ENCODE measurements around the gene DENND11.

The DENND11 gene

DNA sequence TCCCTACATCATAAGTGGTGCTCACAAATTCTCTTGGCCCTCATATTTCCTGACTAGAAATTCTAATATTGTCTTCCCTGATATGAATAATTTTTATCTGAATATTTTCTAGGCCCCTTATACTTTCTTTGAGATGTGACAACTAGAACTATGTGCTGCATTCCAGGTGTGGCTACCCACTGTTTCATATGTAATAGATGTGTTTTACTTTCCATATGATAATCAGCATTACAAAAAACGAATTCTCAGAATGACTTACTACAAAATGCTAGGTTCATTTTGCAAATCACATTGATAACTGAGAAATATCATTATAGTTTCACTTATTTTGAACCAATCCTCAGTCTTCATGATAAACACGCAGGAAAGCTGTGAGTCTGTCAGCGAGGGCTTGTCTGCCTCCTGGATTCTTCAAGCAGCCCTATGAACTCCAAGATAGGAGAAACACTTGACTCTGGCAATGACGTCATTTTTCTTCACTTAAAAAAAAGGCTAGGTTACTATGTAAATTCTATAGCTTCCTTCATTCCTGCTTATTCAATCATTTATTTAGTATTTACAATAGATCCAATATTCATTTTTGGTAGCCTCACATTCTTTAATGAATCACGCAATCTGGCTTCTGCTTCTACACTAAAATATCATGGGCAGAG, 10.8 kb upstream of the DENND11 start:
- H3K79me2 ChIP-seq (ENCODE audit: insufficient read depth, low read length) = no peaks in the 10 kb centered on the region
- H3F3A ChIP-seq (ENCODE audit: insufficient read depth) = no peaks in the 10 kb centered on the region
- no peak for TF ChIP-seq EZH2phosphoT487 (conservative IDR thresholded peaks at IDR 0.05; ENCODE audit: low read length)
- TF ChIP-seq, protein P1, sequence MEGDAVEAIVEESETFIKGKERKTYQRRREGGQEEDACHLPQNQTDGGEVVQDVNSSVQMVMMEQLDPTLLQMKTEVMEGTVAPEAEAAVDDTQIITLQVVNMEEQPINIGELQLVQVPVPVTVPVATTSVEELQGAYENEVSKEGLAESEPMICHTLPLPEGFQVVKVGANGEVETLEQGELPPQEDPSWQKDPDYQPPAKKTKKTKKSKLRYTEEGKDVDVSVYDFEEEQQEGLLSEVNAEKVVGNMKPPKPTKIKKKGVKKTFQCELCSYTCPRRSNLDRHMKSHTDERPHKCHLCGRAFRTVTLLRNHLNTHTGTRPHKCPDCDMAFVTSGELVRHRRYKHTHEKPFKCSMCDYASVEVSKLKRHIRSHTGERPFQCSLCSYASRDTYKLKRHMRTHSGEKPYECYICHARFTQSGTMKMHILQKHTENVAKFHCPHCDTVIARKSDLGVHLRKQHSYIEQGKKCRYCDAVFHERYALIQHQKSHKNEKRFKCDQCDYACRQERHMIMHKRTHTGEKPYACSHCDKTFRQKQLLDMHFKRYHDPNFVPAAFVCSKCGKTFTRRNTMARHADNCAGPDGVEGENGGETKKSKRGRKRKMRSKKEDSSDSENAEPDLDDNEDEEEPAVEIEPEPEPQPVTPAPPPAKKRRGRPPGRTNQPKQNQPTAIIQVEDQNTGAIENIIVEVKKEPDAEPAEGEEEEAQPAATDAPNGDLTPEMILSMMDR (IDR thresholded peaks at IDR 0.05; ENCODE audit: insufficient read depth, low read length, poor library complexity, severe bottlenecking) = no peak
- H3K4me3 ChIP-seq (ENCODE audit: insufficient read depth, low read length, poor library complexity, severe bottlenecking) = no peak overlapping the region
- H3K27ac ChIP-seq (ENCODE audit: low read depth, low read length) = no peak overlapping the region
- no peak overlapping the region for H3K9ac ChIP-seq (ENCODE audit: low read length)
- no peaks in the 10 kb centered on the region for H3K36me3 ChIP-seq (ENCODE audit: low read length)
- H2AFZ ChIP-seq (ENCODE audit: low read depth, low read length, severe bottlenecking) = no peak overlapping the region
- H3K27me3 ChIP-seq (ENCODE audit: low read length) = no peaks in the 10 kb centered on the region
- H3K4me2 ChIP-seq (ENCODE audit: low read depth, low read length, poor library complexity, severe bottlenecking) = no peak overlapping the region
- H4K20me1 ChIP-seq (ENCODE audit: low read depth, low read length) = no peaks in the 10 kb centered on the region
- H3K9me3 ChIP-seq (ENCODE audit: insufficient read depth, low read length) = no peaks in the 10 kb centered on the region
- no peaks in the 10 kb centered on the region for H3K9me2 ChIP-seq (replicated peaks; ENCODE audit: insufficient read depth, low read length)

DNA sequence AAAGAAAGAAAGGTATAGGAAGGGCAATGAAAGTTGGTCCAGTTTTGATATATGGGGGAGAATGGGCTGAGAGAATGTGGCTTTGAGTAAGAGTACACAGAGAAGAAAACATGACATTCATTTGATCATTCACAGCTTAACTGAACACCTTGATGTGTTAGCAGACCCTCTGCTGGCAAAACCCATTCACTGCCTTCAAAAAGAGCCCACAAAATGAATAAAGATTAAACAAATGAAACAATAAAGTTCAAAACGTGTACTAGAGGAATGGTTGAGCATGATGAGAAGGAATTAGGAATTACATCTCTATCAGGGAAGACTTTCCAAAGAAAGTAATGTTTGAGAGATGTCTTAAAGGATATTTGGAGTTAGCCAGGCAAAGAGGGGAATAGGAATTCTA, 8.3 kb upstream of the DENND11 start:
- H3K4me3 ChIP-seq (ENCODE audit: insufficient read depth, low read length, poor library complexity, severe bottlenecking) = no peak overlapping the region
- H3K4me2 ChIP-seq (ENCODE audit: low read depth, low read length, poor library complexity, severe bottlenecking) = no peak overlapping the region
- H3K79me2 ChIP-seq (ENCODE audit: insufficient read depth, low read length) = no peaks in the 10 kb centered on the region
- TF ChIP-seq EZH2phosphoT487 (conservative IDR thresholded peaks at IDR 0.05; ENCODE audit: low read length) = no peak
- TF ChIP-seq, protein P1 (IDR thresholded peaks at IDR 0.05; ENCODE audit: insufficient read depth, low read length, poor library complexity, severe bottlenecking) = no peak
- no peaks in the 10 kb centered on the region for H3K9me3 ChIP-seq (ENCODE audit: insufficient read depth, low read length)
- H3K9ac ChIP-seq (ENCODE audit: low read length) = no peak overlapping the region
- no peaks in the 10 kb centered on the region for H3K9me2 ChIP-seq (replicated peaks; ENCODE audit: insufficient read depth, low read length)
- no peaks in the 10 kb centered on the region for H4K20me1 ChIP-seq (ENCODE audit: low read depth, low read length)
- no peak overlapping the region for H3K27ac ChIP-seq (ENCODE audit: low read depth, low read length)
- H2AFZ ChIP-seq (ENCODE audit: low read depth, low read length, severe bottlenecking) = no peak overlapping the region
- no peaks in the 10 kb centered on the region for H3F3A ChIP-seq (ENCODE audit: insufficient read depth)
- H3K27me3 ChIP-seq (ENCODE audit: low read length) = no peaks in the 10 kb centered on the region
- H3K36me3 ChIP-seq (ENCODE audit: low read length) = no peaks in the 10 kb centered on the region

DNA sequence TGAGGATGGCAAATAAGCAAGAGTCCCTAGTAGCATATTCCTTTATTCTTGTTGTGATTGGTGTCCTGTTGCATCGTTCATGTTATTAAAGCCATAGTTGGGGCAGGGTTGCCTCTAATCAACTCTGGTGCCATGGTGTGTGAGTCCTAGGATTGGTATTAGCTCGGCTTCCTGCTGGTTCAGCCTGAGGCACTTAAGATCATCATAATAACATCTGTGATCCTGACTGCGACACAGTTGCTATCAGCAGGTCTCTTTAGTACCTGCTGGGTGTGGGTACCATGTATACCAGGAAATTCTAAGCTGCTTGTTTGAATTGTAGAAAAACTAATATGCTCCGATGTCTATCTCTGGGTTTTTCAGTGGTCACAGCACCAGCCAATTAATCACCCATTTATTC, 7.8 kb upstream of the DENND11 start:
- Histone ChIP-seq H2AFZ (ENCODE audit: low read depth, low read length, severe bottlenecking) (no peak overlapping the region), H3K27ac (ENCODE audit: low read depth, low read length) (no peak overlapping the region), H3K9me2 (replicated peaks; ENCODE audit: insufficient read depth, low read length) (no peaks in the 10 kb centered on the region), H3F3A (ENCODE audit: insufficient read depth) (no peaks in the 10 kb centered on the region), H4K20me1 (ENCODE audit: low read depth, low read length) (no peaks in the 10 kb centered on the region), H3K9ac (ENCODE audit: low read length) (no peak overlapping the region), H3K79me2 (ENCODE audit: insufficient read depth, low read length) (no peaks in the 10 kb centered on the region), H3K9me3 (ENCODE audit: insufficient read depth, low read length) (no peaks in the 10 kb centered on the region), H3K27me3 (ENCODE audit: low read length) (no peaks in the 10 kb centered on the region), H3K4me3 (ENCODE audit: insufficient read depth, low read length, poor library complexity, severe bottlenecking) (no peak overlapping the region), H3K36me3 (ENCODE audit: low read length) (no peaks in the 10 kb centered on the region), H3K4me2 (ENCODE audit: low read depth, low read length, poor library complexity, severe bottlenecking) (no peak overlapping the region)
- no peak for TF ChIP-seq EZH2phosphoT487 (conservative IDR thresholded peaks at IDR 0.05; ENCODE audit: low read length)
- TF ChIP-seq, protein P1 (IDR thresholded peaks at IDR 0.05; ENCODE audit: insufficient read depth, low read length, poor library complexity, severe bottlenecking) = no peak

All from SU-DHL-6 (cell line).